Stimulated activated CD4-positive, alpha-beta T cell treated with anti-CD3 and anti-CD28 coated beads, TNF-alpha, amount 100 ng/mL, for 48 hours (primary cell): ENCODE data around the gene TSHZ2.

Source experiments
- DNase-seq, 3 donors: peaks; one replicate each; pipeline ENCODE4 v3.0.0-alpha.2; 2020; ENCODE audit warnings: low read depth in 3 of 3

TSHZ2 gene

GRCh38 chr20:53243152-53243551 lies 271.0 kb downstream of the TSHZ2 start:
- no peak for DNase-seq

- DNase-seq = no peak
Observed at GRCh38 chr20:53244711-53245110, 272.6 kb downstream of the TSHZ2 start.

GRCh38 chr20:53245574-53245973 lies 273.4 kb downstream of the TSHZ2 start:
- no peak for DNase-seq

GRCh38 chr20:53247468-53248103 lies 275.4 kb downstream of the TSHZ2 start:
- DNase-seq = no peak

GRCh38 chr20:53250456-53250855 lies 278.3 kb downstream of the TSHZ2 start:
- DNase-seq = no peak

GRCh38 chr20:53252002-53252401 lies 279.8 kb downstream of the TSHZ2 start:
- no peak for DNase-seq

GRCh38 chr20:53253668-53254067 lies 281.5 kb downstream of the TSHZ2 start:
- no peak for DNase-seq

GRCh38 chr20:53255102-53255710 lies 283.0 kb downstream of the TSHZ2 start:
- DNase-seq = peak; percentile 2 to 11 (median 7)

- no peak for DNase-seq
Observed at GRCh38 chr20:53258741-53259140, 286.6 kb downstream of the TSHZ2 start.

GRCh38 chr20:53260168-53260567 lies 288.0 kb downstream of the TSHZ2 start:
- DNase-seq = no peak

- DNase-seq = no peak
Observed at GRCh38 chr20:53260591-53260990, 288.4 kb downstream of the TSHZ2 start.

GRCh38 chr20:53262365-53262764 lies 290.2 kb downstream of the TSHZ2 start:
- no peak for DNase-seq

- no peak for DNase-seq
Observed at GRCh38 chr20:53263554-53264438, 291.6 kb downstream of the TSHZ2 start.

GRCh38 chr20:53264604-53265003 lies 292.4 kb downstream of the TSHZ2 start:
- no peak for DNase-seq

- DNase-seq = no peak
Observed at GRCh38 chr20:53265304-53265875, 293.2 kb downstream of the TSHZ2 start.

- no peak for DNase-seq
Observed at GRCh38 chr20:53269380-53269779, 297.2 kb downstream of the TSHZ2 start.

GRCh38 chr20:53270792-53271375 lies 298.7 kb downstream of the TSHZ2 start:
- DNase-seq = no peak

- DNase-seq = no peak
Observed at GRCh38 chr20:53274365-53274764, 302.2 kb downstream of the TSHZ2 start.

- no peak for DNase-seq
Observed at GRCh38 chr20:53274807-53275206, 302.6 kb downstream of the TSHZ2 start.

GRCh38 chr20:53276143-53276542 lies 304.0 kb downstream of the TSHZ2 start:
- no peak for DNase-seq

- no peak for DNase-seq
Observed at GRCh38 chr20:53278555-53278954, 306.4 kb downstream of the TSHZ2 start.

GRCh38 chr20:53279735-53280134 lies 307.6 kb downstream of the TSHZ2 start:
- DNase-seq = no peak
